ENCODE data around the gene ZNF280A.

GRCh38 chr22:22469527-22469926 lies 50.5 kb downstream of the ZNF280A start:
- TF ChIP-seq CTCF (IDR thresholded peaks at IDR 0.05) = no peak
- TF ChIP-seq POLR2A (IDR thresholded peaks at IDR 0.05) = no peak
